Stomach smooth muscle (tissue), 2 donors: ENCODE data around the gene TBCC.
"Not testable (repeated sequence)": the region's sequence is repeated elsewhere in the genome, so short reads cannot be mapped to it uniquely, and the experiment has no call there.

ENCODE experiments used
- H3K27ac ChIP-seq: one replicate; pipeline ENCODE4 v1.7.0; 2013; ENCODE audit warnings: mild to moderate bottlenecking, low read length, inconsistent platforms
- H3K27me3 ChIP-seq, 2 donors: one replicate each; pipeline ENCODE4 v1.7.0; 2013; ENCODE audit warnings: low read length in 2 of 2; ENCODE audit not compliant: insufficient read depth in 2 of 2, control insufficient read depth in 1 of 2
- H3K36me3 ChIP-seq, 2 donors: one replicate each; pipeline ENCODE4 v1.7.0; 2013; ENCODE audit warnings: low read length in 2 of 2; ENCODE audit not compliant: control insufficient read depth in 2 of 2, insufficient read depth in 2 of 2
- H3K4me1 ChIP-seq: one replicate; pipeline ENCODE4 v1.7.0; 2013; ENCODE audit warnings: low read length; ENCODE audit not compliant: control insufficient read depth, insufficient read depth
- H3K4me3 ChIP-seq, 2 donors: one replicate each; pipeline ENCODE4 v1.7.0; 2013; ENCODE audit warnings: low read length in 2 of 2
- H3K9ac ChIP-seq, 2 donors: one replicate each; pipeline ENCODE4 v1.7.0; 2013; ENCODE audit warnings: low read length in 2 of 2, mild to moderate bottlenecking in 1 of 2
- H3K9me3 ChIP-seq, 2 donors: one replicate each; pipeline ENCODE4 v1.7.0; 2013; ENCODE audit warnings: low read length in 2 of 2; ENCODE audit not compliant: control insufficient read depth in 2 of 2
- donor health status: healthy.
- donor health status: Pancreatic carcinoma.

The TBCC gene

GRCh38 chr6:42751055-42751454 is 5.2 kb upstream of the TBCC start:
- Histone ChIP-seq H3K36me3 (no peaks in the 10 kb centered on the region), H3K4me3 (no peak overlapping the region), H3K27ac (no peak overlapping the region), H3K4me1 (no peaks in the 10 kb centered on the region), H3K27me3 (no peaks in the 10 kb centered on the region), H3K9me3 (no peaks in the 10 kb centered on the region), H3K9ac (no peak overlapping the region)

DNA sequence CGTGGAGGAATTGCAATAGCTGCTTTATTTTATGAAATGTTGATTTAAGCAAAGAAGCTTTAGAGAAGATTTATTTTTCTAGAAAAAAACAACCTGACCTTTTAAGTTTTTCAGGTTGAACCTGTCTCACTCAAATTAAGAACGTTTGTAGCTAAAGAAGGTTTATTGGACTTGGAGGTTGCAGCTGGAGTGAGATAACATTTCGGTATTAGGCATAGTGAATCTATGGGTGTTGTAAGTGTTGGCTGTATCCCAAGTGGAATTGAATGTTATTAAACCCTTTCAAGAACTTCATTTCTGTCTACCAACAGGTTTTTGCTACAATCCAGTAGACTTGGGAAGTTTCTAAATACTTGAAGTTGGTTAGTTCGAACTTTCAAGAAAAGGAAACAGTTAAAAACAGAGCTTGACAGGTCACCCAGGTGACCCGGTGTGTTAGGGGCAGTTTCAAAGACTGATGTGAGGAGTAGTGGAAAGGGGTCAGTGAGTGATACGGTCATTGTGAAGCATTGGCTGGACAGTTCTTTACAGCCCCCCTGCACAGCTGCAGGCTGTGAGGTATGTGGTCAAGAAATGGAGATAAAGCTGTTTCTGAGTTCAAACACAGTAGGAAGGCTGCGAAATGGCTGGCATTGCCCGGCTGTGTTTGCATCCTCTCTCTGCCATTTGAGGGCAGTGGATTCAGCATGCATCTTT is 2.4 kb upstream of the TBCC start:
- peak overlapping the region; percentile 21 to 86 for H3K4me3 ChIP-seq

GRCh38 chr6:42746463-42747391 is 824 bp upstream of the TBCC start:
- H3K4me3 ChIP-seq, result peak overlapping the region; percentile 77 to 86
- H3K27ac ChIP-seq, result peak overlapping the region; percentile 95
- peak overlapping the region; percentile 83 to 92 for H3K9ac ChIP-seq
- no peaks in the 10 kb centered on the region for H3K27me3 ChIP-seq
- no peaks in the 10 kb centered on the region for H3K9me3 ChIP-seq
- H3K4me1 ChIP-seq, result peaks cover 13% of the 10 kb centered on the region
- no peaks in the 10 kb centered on the region for H3K36me3 ChIP-seq

More for the DNA sequence above, 2.4 kb upstream of the TBCC start:
- no peaks in the 10 kb centered on the region for H3K9me3 ChIP-seq
- no peaks in the 10 kb centered on the region for H3K36me3 ChIP-seq
- no peaks in the 10 kb centered on the region for H3K27me3 ChIP-seq
- peaks cover 13% of the 10 kb centered on the region for H3K4me1 ChIP-seq
- no peak overlapping the region for H3K9ac ChIP-seq
- H3K27ac ChIP-seq, result no peak overlapping the region

DNA sequence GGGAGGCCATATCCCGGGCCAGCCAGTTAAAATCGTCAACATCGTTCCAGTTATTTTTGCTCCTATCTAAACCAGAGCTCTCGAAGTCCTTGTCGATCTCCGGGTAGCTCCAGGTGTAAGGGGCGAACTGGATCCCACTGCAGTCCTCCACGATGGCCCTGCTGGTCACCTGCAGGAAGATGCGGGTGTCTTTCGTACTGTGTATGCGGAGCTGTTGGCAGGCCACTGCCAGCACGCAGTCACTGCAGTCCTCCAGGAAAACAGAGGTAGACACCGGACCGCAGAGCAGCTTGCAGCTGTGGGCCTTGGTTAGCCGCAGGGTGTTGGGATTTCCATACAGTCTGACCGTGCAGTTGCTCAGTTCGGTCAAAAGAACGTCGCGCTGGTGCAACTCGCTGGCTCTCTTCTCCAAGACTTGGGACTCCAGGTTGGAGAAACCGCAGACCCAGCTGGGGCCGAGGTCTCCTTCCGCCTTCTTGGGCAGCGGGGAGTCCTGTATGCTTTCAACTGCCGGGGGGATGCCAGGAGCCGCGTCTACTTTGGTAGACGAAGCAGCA is 742 bp downstream of the TBCC start:
- Histone ChIP-seq H3K27ac (peak overlapping the region; percentile 95), H3K9me3 (no peaks in the 10 kb centered on the region), H3K9ac (peak overlapping the region; percentile 96 to 98), H3K4me3 (peak overlapping the region; percentile 89 to 99), H3K36me3 (no peaks in the 10 kb centered on the region), H3K4me1 (peaks cover 13% of the 10 kb centered on the region), H3K27me3 (no peaks in the 10 kb centered on the region)

- Histone ChIP-seq H3K4me1 (peaks cover 13% of the 10 kb centered on the region), H3K36me3 (no peaks in the 10 kb centered on the region), H3K4me3 (peak overlapping the region; percentile 89 to 99), H3K27me3 (no peaks in the 10 kb centered on the region), H3K9me3 (no peaks in the 10 kb centered on the region), H3K27ac (peak overlapping the region; percentile 95), H3K9ac (peak overlapping the region; percentile 96 to 98)
These were observed 1.5 kb downstream of the TBCC start for GRCh38 chr6:42744351-42744893.

- H3K9ac ChIP-seq, result no peak overlapping the region
- no peaks in the 10 kb centered on the region for H3K9me3 ChIP-seq
- H3K27me3 ChIP-seq, result no peaks in the 10 kb centered on the region
- no peak overlapping the region for H3K4me3 ChIP-seq
- peaks cover 13% of the 10 kb centered on the region for H3K4me1 ChIP-seq
- no peak overlapping the region for H3K27ac ChIP-seq
- H3K36me3 ChIP-seq, result no peaks in the 10 kb centered on the region
These were observed 3.6 kb downstream of the TBCC start for GRCh38 chr6:42742116-42742894.

- no peaks in the 10 kb centered on the region for H3K36me3 ChIP-seq
These were observed 5.2 kb downstream of the TBCC start for GRCh38 chr6:42740725-42741124.

GRCh38 chr6:42735976-42736375 is 9.9 kb downstream of the TBCC start:
- Histone ChIP-seq H3K36me3 (no peaks in the 10 kb centered on the region), H3K27ac (no peak overlapping the region), H3K9me3 (no peaks in the 10 kb centered on the region), H3K9ac (no peak overlapping the region), H3K4me3 (no peak overlapping the region), H3K4me1 (no peaks in the 10 kb centered on the region), H3K27me3 (no peaks in the 10 kb centered on the region)

More at GRCh38 chr6:42740725-42741124, 5.2 kb downstream of the TBCC start:
- Histone ChIP-seq H3K27ac (no peak overlapping the region), H3K9ac (no peak overlapping the region), H3K4me1 (peaks cover 13% of the 10 kb centered on the region), H3K27me3 (no peaks in the 10 kb centered on the region), H3K4me3 (no peak overlapping the region), H3K9me3 (no peaks in the 10 kb centered on the region)

- H3K27me3 ChIP-seq, H3K27ac ChIP-seq, H3K4me3 ChIP-seq, H3K36me3 ChIP-seq, H3K9ac ChIP-seq, H3K9me3 ChIP-seq, H3K4me1 ChIP-seq: not testable (repeated sequence)
These were observed 11.9 kb downstream of the TBCC start for GRCh38 chr6:42733867-42734481.

GRCh38 chr6:42729731-42730130 is 16.2 kb downstream of the TBCC start:
- H3K36me3 ChIP-seq, result no peaks in the 10 kb centered on the region
- H3K4me3 ChIP-seq, result no peak overlapping the region
- no peaks in the 10 kb centered on the region for H3K27me3 ChIP-seq
- no peak overlapping the region for H3K27ac ChIP-seq
- H3K9me3 ChIP-seq, result no peaks in the 10 kb centered on the region
- no peak overlapping the region for H3K9ac ChIP-seq
- H3K4me1 ChIP-seq, result peaks cover 8% of the 10 kb centered on the region
